Measurements from ENCODE around the gene DNAI2. TPM values are rescaled to one million over a fixed set of nuclear protein-coding genes. Genes with fewer than 3 reads are reported as not detected.

The DNAI2 gene
- polyA plus RNA-seq, 3 donors from 2014 or later, result 0.74 TPM; not detected in 2

DNA sequence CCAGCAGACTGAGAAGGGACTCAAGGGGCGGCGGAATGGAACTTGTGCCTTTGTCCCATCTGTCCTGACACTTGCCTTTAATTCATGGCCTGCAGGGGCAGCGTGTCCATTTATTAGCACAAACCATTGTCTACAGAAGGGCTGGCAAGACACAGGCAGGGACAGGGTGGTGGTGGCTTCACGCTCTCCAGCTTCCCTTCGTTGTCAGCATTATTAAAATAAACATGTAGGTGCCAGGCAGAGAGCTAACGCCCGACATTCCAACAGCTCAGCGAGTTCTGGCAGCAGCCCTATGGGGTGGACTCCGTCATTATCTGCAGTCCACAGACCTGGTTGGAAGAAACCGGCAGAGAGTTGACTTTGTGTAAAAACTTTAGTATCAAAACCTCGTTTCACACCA is 16.3 kb downstream of the DNAI2 start:
- Mint-ChIP-seq H3K27me3 (ENCODE audit: low read depth in 3 of 3) (peaks cover 0 to 4% (median 0%) of the 10 kb centered on the region in 3 donors), H3K9me3 (no peaks in the 10 kb centered on the region), H3K4me3 (no peak overlapping the region), H3K36me3 (no peaks in the 10 kb centered on the region), H3K27ac (peak overlapping the region in 1 of 6 donors; percentile 19), H3K4me1 (peaks cover 2 to 7% of the 10 kb centered on the region in 2 donors)
- DNase-seq, result no peak

DNA sequence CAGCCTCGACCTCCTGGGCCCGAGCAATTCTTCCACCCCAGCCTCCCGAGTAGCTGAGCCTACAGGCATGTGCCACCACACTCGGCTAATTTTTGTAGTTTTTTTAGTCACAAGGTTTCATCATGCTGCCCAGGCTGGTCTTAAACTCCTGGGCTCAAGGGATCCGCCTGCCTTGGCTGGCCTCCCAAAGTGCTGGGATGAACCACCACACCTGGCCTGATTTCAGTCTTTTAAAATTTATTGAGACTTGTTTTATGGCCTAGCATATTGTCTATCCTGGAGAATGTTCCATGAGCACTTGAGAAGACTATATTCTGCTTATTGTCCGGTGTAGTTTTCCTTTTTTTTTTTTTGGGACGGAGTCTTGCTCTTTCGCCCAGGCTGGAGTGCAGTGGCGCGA is 18.5 kb downstream of the DNAI2 start:
- Mint-ChIP-seq H3K4me3 (no peak overlapping the region), H3K4me1 (peaks cover 8 to 12% of the 10 kb centered on the region in 2 donors), H3K36me3 (no peaks in the 10 kb centered on the region), H3K9me3 (no peaks in the 10 kb centered on the region), H3K27ac (no peak overlapping the region), H3K27me3 (ENCODE audit: low read depth in 3 of 3) (peaks cover 2 to 4% (median 2%) of the 10 kb centered on the region in 3 donors)
- DNase-seq, result no peak

DNA sequence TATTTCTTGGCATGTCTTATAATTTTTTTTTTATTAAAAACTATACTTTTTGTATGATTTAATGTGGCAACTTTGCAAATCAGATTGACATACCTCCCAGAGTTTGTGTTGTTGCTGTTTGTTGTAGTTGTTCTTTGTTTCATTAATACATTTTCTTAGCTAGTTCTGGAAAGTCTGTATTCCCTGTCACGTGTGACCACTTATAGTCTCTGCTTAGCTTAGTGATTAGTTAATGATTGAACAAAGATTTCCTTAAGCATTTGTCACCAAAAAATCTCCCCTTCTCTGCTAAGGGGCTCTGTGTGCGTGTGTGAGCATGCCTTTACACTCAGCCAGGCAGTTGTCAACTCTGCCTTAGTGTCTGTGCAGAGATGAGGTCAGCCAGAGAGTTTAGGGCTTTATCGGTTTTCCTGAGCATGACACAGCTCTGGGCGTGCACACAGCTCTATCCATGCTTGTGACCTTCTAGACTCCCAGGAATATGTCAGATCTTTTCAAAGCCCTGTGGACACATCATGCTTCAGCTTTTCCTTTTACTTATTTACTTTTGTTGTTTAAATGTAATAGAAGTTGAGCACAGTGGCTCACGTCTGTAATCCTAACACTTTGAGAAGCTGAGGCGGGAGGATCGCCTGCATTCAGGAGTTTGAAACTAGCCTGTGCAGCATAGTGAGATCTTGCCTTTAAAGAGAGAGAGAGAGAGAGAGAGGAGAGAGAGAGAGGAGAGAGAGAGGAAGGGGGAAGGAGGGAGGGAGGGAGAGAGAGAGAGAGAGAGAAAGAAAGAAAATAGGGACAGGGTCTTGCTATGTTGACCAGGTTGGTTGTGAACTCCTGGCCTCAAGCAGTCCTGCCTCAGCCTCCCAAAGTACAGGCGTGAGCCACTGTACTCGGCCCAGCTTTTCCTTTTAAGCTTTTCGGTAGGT is 21.9 kb downstream of the DNAI2 start:
- no peak for DNase-seq
- Mint-ChIP-seq H3K27ac (no peak overlapping the region), H3K4me1 (peaks cover 5 to 10% of the 10 kb centered on the region in 2 donors), H3K9me3 (no peaks in the 10 kb centered on the region), H3K36me3 (no peaks in the 10 kb centered on the region), H3K4me3 (no peak overlapping the region), H3K27me3 (ENCODE audit: low read depth in 3 of 3) (peaks cover 2 to 4% (median 3%) of the 10 kb centered on the region in 3 donors)

DNA sequence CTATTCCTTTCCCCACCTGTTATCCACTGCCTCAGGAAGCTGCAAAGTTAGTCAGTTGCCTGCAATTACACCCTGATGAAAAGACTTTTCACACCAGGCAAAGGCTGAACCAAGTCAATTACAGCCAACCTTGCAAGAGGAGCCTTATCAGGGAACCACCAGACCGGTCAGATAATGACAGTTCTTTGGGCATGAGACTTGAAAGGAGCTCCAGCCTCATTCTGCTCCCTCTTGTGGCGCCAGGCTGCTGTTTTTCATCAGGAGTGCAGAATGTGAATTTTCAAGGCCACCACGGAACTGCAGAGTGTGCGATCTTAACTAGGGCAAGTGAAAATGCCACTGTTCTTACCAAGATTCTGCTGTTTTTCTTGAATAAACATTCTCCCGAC is 22.5 kb downstream of the DNAI2 start:
- H3K27me3 Mint-ChIP-seq (ENCODE audit: low read depth in 3 of 3), result peaks cover 3 to 6% (median 6%) of the 10 kb centered on the region in 3 donors
- peak overlapping the region in 4 of 6 donors; percentile 3 to 41 (median 18) for H3K27ac Mint-ChIP-seq
- peak in 2 of 3 donors; percentile 17 to 45 for DNase-seq
- H3K4me1 Mint-ChIP-seq, result peaks cover 10 to 11% of the 10 kb centered on the region in 2 donors
- H3K9me3 Mint-ChIP-seq, result no peaks in the 10 kb centered on the region
- H3K4me3 Mint-ChIP-seq, result no peak overlapping the region
- no peaks in the 10 kb centered on the region for H3K36me3 Mint-ChIP-seq

DNA sequence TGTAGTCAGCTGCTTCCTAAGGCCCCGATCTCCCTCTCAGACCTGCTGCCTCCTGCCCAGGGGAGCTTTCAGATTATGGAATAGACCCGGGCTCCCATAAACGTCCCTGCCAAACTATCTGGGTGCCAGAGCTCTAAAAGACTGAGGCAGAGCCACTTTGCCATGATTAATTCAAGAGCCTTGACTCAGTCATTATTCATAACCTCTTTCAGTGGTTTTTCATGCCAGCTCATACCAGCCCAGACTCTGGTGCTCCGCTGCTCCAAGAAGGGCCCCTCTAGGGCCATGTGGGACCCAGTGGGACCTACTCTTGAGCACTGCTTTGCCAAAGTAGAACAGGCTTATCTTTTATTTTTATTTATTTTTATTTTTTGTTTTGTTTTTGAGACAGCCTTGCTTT is 23.9 kb downstream of the DNAI2 start:
- Mint-ChIP-seq H3K36me3 (no peaks in the 10 kb centered on the region), H3K27me3 (ENCODE audit: low read depth in 3 of 3) (peaks cover 3 to 6% (median 6%) of the 10 kb centered on the region in 3 donors), H3K4me3 (no peak overlapping the region), H3K4me1 (peaks cover 10 to 11% of the 10 kb centered on the region in 2 donors), H3K27ac (peak overlapping the region in 2 of 6 donors; percentile 2 to 62), H3K9me3 (no peaks in the 10 kb centered on the region)
- DNase-seq, result no peak

DNA sequence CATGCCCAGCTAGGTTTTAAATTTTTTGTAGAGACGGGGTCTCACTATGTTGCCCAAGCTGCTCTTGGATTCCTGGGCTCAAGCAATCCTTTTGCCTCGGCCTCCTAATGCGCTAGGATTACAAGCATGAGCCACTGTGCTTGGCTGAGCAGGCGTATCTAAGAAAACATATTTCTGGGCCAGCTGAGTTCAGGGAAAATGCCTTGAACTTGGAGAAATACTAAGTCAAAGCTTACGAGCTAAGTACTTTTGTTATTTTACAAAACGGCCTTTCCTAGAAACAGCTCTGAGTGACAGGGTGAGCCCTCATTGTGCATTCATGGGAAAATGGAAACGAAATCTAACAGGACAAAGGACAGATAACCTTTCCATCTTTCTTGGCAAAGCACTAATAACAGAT is 24.7 kb downstream of the DNAI2 start:
- Mint-ChIP-seq H3K36me3 (no peaks in the 10 kb centered on the region), H3K9me3 (no peaks in the 10 kb centered on the region), H3K27me3 (ENCODE audit: low read depth in 3 of 3) (peaks cover 3 to 6% (median 6%) of the 10 kb centered on the region in 3 donors), H3K4me1 (peaks cover 10 to 11% of the 10 kb centered on the region in 2 donors), H3K4me3 (no peak overlapping the region), H3K27ac (no peak overlapping the region)
- DNase-seq, result no peak

DNA sequence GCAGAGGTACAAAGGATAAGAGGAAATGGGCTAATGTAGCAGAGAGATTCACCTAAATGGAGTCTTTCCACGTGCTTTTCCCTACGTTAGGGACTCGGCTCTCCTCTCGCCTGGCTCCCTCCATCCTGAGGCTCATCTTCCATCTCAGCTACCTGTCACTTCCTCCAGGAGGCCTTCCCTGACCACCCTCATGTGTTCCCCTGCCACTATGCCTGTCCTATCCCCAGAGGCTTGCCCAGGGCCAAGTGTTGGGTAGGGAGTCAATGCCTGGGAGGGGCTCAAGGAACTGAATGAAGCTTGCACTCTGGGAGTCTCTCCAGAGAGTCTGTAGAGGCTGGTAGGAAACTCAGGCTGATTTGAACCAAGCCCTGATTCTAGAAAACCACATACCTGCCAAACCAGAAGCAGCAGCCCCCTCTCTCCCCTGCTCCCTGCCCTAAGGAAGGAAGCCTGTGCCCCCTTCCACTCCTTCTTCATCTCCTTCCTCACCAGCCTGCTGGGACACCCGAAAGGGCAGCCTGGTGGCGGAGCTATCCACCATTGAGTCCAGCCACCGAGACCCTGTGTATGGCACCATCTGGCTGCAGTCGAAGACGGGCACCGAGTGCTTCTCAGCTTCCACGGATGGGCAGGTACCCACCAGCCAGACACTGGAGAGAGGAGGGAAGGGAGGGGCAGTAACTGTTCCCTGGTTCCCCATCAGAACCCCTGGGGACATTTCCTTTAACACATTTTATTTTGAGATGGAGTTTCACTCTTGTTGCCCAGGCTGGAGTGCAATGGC is 25.4 kb downstream of the DNAI2 start:
- Mint-ChIP-seq H3K9me3 (no peaks in the 10 kb centered on the region), H3K27ac (no peak overlapping the region), H3K4me3 (no peak overlapping the region), H3K4me1 (peaks cover 10 to 11% of the 10 kb centered on the region in 2 donors), H3K27me3 (ENCODE audit: low read depth in 3 of 3) (peaks cover 4 to 6% (median 6%) of the 10 kb centered on the region in 3 donors), H3K36me3 (no peaks in the 10 kb centered on the region)
- DNase-seq, result no peak

DNA sequence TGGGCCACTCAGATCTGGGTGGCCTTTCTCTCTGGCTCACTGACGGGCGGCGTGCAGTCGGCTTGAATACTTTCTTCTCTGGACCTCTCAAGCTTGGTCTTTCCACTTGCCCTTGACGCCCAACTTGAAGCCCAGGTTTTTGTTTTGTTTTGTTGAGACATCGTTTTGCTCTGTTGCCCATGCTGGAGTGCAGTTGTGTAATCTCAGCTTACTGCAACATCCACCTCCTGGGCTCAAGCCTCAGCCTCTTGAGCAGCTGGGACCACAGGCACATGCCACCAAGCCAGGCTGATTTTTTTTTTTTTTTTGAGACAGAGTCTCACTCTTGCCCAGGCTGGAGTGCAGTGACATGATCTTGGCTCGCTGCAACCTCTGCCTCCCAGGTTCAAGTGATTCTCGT is 29.3 kb downstream of the DNAI2 start:
- peaks cover 8 to 15% of the 10 kb centered on the region in 2 donors for H3K4me1 Mint-ChIP-seq
- no peaks in the 10 kb centered on the region for H3K36me3 Mint-ChIP-seq
- no peaks in the 10 kb centered on the region for H3K9me3 Mint-ChIP-seq
- DNase-seq, result no peak
- H3K4me3 Mint-ChIP-seq, result no peak overlapping the region
- no peak overlapping the region for H3K27ac Mint-ChIP-seq
- H3K27me3 Mint-ChIP-seq (ENCODE audit: low read depth in 3 of 3), result peaks cover 2 to 6% (median 4%) of the 10 kb centered on the region in 3 donors

DNA sequence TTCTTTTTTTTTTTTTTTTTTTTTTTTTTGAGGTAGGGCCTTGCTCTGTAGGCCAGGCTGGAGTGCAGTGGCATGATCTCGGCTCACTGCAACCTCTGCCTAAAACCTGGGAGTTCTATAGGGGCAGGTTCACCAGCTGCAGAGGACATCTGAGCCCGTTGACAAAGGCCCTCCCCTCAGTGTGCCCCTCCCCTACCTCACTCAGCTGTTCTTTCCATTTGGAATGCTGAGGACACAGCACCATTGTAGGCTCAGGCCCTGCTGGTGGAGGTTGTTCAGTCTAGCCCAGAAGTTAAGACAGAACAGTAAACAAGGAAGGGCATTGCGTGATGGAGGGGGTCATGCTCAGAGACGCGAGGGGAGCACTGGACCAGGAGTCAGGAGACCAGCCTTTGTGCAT is 30.1 kb downstream of the DNAI2 start:
- Mint-ChIP-seq H3K27ac (no peak overlapping the region), H3K36me3 (no peaks in the 10 kb centered on the region), H3K4me1 (peaks cover 8 to 16% of the 10 kb centered on the region in 2 donors), H3K4me3 (no peak overlapping the region), H3K27me3 (ENCODE audit: low read depth in 3 of 3) (peaks cover 4 to 6% (median 6%) of the 10 kb centered on the region in 3 donors), H3K9me3 (no peaks in the 10 kb centered on the region)
- no peak for DNase-seq

DNA sequence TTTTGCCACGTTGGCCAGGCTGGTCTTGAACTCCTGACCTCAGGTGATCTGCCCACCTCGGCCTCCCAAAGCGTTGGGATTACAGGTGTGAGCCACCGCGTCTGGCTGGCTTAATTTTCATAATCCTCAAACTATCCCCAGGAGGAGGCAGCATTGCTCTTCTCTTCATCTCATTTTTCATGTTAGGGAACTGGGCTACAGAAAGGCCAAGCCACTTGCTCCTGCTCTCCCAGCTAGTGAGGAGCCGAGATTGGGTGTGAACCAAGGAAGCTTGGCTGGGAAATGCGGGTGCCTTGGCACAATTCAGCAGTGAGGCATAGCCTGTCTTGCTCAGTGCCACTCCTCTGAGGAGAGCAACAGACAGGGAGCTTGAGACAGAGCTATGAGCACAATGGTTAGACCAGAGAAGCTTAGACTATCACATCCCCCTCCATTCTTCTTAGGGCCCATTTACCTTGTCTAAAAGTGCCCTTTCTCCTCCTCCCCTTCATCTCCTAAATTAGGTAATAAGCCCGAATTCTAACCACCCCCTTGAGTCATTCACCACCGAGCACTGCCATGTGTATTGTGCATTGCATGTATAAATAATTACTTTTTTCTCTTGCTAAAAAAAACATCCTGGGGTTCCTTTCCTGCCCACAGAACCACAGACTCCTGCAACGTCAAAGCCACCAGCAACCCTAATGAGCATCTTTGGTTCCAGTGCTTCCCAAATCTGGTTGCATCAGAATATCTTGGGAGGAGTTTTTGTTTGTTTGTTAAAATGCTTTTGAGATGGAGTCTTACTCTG is 32.0 kb downstream of the DNAI2 start:
- no peak for DNase-seq
- no peak overlapping the region for H3K27ac Mint-ChIP-seq
- peaks cover 4 to 9% (median 6%) of the 10 kb centered on the region in 3 donors for H3K27me3 Mint-ChIP-seq (ENCODE audit: low read depth in 3 of 3)
- no peaks in the 10 kb centered on the region for H3K36me3 Mint-ChIP-seq
- H3K4me3 Mint-ChIP-seq, result no peak overlapping the region
- H3K4me1 Mint-ChIP-seq, result peaks cover 8 to 15% of the 10 kb centered on the region in 2 donors
- H3K9me3 Mint-ChIP-seq, result no peaks in the 10 kb centered on the region

DNA sequence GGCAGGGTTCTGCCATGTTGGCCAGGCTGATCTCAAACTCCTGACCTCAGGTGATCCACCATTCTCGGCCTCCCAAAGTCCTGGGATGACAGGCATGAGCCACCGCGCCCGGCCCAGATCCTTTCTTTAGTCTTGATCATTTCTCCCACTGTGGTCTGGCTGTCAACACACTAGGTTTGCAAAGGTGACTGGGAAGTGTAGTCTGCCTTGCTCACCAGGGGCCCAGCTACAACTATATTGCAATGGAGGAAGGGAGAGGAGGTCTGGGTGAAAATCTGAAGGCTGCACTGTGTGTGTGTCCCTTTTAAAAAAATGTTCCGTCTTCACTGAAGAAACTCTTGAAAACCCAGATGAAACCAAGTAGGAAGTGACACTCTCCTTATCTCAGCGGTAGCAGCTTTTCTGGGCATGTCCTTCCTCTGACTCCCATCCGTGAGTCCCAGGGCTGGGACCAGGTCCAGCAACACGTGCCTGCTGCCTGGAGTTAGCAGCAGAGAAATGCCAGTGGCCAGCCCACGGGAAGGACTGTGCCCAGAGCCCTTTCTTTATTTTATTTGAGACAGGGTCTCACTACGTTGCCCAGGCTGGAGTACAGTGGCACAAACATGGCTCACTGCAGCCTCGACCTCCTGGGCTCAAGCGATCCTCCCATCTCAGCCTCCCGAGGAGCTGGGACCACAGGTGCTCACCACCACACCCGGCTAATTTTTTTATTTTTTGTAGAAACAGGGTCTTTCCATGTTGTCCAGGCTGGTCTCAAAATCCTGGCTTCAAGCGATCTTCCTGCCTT is 34.1 kb downstream of the DNAI2 start:
- Mint-ChIP-seq H3K4me1 (peaks cover 6 to 10% of the 10 kb centered on the region in 2 donors), H3K9me3 (no peaks in the 10 kb centered on the region), H3K4me3 (no peak overlapping the region), H3K36me3 (no peaks in the 10 kb centered on the region), H3K27ac (no peak overlapping the region), H3K27me3 (ENCODE audit: low read depth in 3 of 3) (peaks cover 2 to 7% (median 4%) of the 10 kb centered on the region in 3 donors)
- DNase-seq, result no peak

DNA sequence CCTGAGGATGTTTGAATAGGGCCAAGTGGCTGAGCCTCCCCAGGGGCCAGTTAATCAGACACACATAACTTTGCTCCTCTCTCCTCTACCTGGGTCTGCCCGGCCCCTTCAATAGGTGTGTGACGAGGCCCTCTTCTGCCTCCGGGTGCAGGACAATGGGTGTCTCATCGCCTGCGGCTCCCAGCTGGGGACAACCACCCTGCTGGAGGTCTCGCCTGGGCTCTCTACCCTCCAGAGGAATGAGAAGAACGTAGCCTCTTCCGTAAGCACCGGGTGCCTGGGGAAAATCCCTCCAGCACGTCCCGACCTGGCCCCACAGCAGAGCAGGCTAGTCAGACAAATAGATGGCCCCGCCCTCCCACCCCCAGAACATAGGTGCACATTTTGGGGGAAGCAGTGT is 35.9 kb downstream of the DNAI2 start:
- Mint-ChIP-seq H3K36me3 (no peaks in the 10 kb centered on the region), H3K4me3 (no peak overlapping the region), H3K27me3 (ENCODE audit: low read depth in 3 of 3) (peaks cover 2 to 7% (median 2%) of the 10 kb centered on the region in 3 donors), H3K27ac (no peak overlapping the region), H3K9me3 (no peaks in the 10 kb centered on the region), H3K4me1 (peaks cover 6 to 10% of the 10 kb centered on the region in 2 donors)
- no peak for DNase-seq

DNA sequence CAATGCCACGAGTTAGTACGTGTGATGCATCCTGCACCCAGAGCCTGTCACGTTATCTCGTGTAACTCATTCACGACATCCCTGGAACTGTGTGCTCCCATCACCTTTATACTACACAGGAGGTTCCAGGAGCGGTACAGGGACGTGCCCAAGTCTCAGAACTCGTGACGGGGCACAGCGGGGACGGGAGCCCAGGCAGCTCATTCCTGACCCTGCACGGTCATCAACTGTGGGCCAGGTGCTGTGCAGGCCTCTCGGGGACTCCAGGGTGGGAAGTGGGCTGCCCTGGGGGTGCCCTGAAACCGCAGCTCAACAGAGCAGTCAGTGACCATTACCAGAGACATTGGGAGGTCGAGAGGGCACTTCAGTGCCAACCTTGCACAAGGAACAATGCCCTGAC is 40.8 kb downstream of the DNAI2 start:
- Mint-ChIP-seq H3K27ac (no peak overlapping the region), H3K36me3 (no peaks in the 10 kb centered on the region), H3K9me3 (no peaks in the 10 kb centered on the region), H3K4me3 (no peak overlapping the region), H3K4me1 (no peaks in the 10 kb centered on the region), H3K27me3 (ENCODE audit: low read depth in 3 of 3) (peaks cover 1 to 2% (median 2%) of the 10 kb centered on the region in 3 donors)
- DNase-seq, result no peak

All from immature natural killer cell (primary cell).